GM10248 (cell line): ENCODE results near the gene TBX15.

Source experiments
- CTCF ChIA-PET: fragments of 300-600 bp; sonication (Branson Sonifier 250); formaldehyde crosslinking; extraction: SDS; loops from one replicate; lab custom pipeline; 2021; ENCODE audit warnings: antibody characterized with exemption; lab: Yijun Ruan, JAX
- POLR2A ChIA-PET: fragments of 350-650 bp; sonication (Branson Sonifier 250); formaldehyde crosslinking; extraction: SDS; loops from one replicate; lab custom pipeline; 2020; ENCODE audit warnings: antibody characterized with exemption; lab: Yijun Ruan, JAX
- DNase-seq: peaks from one replicate; pipeline ENCODE4 v3.0.0; 2012; ENCODE audit errors: extremely low spot score
- TF ChIP-seq, protein P1 (sequence below): IDR thresholded peaks from 2 replicates; pipeline ENCODE4 v1.5.1; 2012; ENCODE audit warnings: mild to moderate bottlenecking, low read depth; ENCODE audit errors: extremely low read depth, missing control alignments, control extremely low read depth

The TBX15 gene

DNA sequence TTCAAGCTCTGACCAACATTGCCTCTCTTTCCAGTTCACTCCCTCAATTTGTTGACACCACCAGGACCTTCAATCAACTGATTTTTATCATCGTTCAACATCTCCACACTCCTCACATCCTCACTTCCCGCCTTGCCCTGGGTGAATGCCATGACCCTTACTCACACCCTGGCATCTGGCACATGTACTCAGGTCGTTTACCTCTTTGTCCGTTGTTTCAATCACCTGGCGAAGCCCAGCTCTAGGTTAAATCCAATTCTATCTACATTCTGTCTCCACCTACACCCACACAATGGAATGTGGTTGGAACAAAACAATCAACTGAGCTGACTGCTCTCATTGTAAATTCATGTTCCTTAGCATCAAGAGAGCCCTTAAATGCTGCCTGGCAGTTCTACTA lies 24.2 kb upstream of the TBX15 start:
- ChIA-PET CTCF (no interaction called here), POLR2A (no interaction called here)
- TF ChIP-seq, protein P1, sequence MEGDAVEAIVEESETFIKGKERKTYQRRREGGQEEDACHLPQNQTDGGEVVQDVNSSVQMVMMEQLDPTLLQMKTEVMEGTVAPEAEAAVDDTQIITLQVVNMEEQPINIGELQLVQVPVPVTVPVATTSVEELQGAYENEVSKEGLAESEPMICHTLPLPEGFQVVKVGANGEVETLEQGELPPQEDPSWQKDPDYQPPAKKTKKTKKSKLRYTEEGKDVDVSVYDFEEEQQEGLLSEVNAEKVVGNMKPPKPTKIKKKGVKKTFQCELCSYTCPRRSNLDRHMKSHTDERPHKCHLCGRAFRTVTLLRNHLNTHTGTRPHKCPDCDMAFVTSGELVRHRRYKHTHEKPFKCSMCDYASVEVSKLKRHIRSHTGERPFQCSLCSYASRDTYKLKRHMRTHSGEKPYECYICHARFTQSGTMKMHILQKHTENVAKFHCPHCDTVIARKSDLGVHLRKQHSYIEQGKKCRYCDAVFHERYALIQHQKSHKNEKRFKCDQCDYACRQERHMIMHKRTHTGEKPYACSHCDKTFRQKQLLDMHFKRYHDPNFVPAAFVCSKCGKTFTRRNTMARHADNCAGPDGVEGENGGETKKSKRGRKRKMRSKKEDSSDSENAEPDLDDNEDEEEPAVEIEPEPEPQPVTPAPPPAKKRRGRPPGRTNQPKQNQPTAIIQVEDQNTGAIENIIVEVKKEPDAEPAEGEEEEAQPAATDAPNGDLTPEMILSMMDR: no peak
- DNase-seq: no peak

GRCh38 chr1:119011706-119012105 lies 23.6 kb upstream of the TBX15 start:
- TF ChIP-seq, protein P1: no peak
- no peak for DNase-seq
- CTCF ChIA-PET: interaction anchor here (1.1 kb wide), 1 partner anchor 870 kb away, joined by 3 read pairs; no protein-coding TSS in a partner anchor
- POLR2A ChIA-PET: no interaction called here

DNA sequence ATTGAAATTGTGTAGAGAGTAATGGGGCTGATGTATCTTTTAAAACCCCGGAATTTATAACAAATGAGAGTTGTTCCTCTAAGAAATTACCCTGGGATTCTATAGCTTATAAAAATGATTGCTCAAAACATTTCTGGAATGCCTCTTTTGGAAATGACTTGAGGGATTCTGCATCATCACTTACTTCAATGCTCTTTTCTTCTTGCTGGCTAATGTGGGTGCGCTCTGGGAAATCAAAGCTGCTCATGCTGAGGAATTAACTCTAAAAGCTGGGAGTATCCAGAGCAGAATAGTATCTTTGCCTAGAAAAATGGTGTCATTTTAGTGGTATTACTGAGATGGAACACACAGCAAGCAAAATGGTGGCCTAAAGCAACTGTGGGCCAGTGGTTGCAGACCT lies 23.0 kb upstream of the TBX15 start:
- no peak for DNase-seq
- CTCF ChIA-PET: interaction anchor here (1.1 kb wide), 1 partner anchor 869 kb away, joined by 3 read pairs; no protein-coding TSS in a partner anchor
- TF ChIP-seq, protein P1: no peak
- POLR2A ChIA-PET: no interaction called here

DNA sequence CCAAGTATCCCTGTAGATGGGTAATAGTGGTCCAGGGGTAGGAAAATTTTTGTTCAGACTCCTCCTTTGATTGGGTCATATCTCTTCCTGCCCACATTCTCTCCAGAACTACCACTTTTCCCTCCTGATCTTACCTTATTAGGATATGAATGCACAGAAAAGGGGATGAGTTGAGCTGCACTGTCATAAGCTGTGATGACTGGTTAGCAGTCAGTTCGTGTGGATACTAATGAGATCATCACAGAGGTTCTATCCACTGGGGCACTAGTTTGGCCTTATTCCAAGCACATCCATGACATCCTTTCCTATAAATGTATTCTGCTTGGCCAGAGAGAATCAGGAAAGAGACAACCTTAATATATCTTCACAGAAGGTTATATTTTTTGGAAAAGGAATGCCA lies 22.1 kb upstream of the TBX15 start:
- POLR2A ChIA-PET: no interaction called here
- CTCF ChIA-PET: interaction anchor here (1.5 kb wide), 2 partner anchors 56 to 706 kb away, joined by 3 read pairs; no protein-coding TSS in a partner anchor
- DNase-seq: no peak
- TF ChIP-seq, protein P1: no peak

GRCh38 chr1:119009312-119009655 lies 21.1 kb upstream of the TBX15 start:
- DNase-seq: no peak
- ChIA-PET POLR2A (no interaction called here), CTCF (interaction anchor here (0.6 to 2.3 kb wide), 26 partner anchors 9 to 989 kb away, joined by 3 to 27 read pairs (median 4); no protein-coding TSS in a partner anchor)
- TF ChIP-seq, protein P1: no peak

- ChIA-PET POLR2A (no interaction called here), CTCF (interaction anchor here (0.6 to 2.3 kb wide), 33 partner anchors 9 to 989 kb away, joined by 3 to 27 read pairs (median 4); no protein-coding TSS in a partner anchor)
- TF ChIP-seq, protein P1: peak; percentile 52
- DNase-seq: peak; percentile 67
These were observed 20.6 kb upstream of the TBX15 start for GRCh38 chr1:119008483-119009311.
